ENCODE results near the gene ASB8.

ASB8 gene

GRCh38 chr12:48157018-48157888 lies at the start of gene ASB8:
Gene ASB8, minus strand, starts transcription at chr12:48157515. Its CDS starts 4,019 bp downstream, at chr12:48153496.
- in situ Hi-C loops (cut with MboI; ENCODE audit: low sequenced_read_pairs), result loop anchor here (25.0 kb wide), 1 partner anchor 420 kb away; the partner anchor contains the start of gene ENDOU

- in situ Hi-C loops (cut with MboI; ENCODE audit: low sequenced_read_pairs), result no loop called here
These were observed 45.9 kb upstream of the ASB8 start, which contains the start of gene OR10AD1 for GRCh38 chr12:48203192-48203591. Gene OR10AD1, minus strand, starts transcription at chr12:48203292. Its CDS starts 0 bp downstream, at chr12:48203292.

- in situ Hi-C loops (cut with MboI; ENCODE audit: low sequenced_read_pairs), result no loop called here
These were observed 45.5 kb upstream of the ASB8 start for GRCh38 chr12:48202766-48203165.

GRCh38 chr12:48201516-48201915 lies 44.2 kb upstream of the ASB8 start:
- in situ Hi-C loops (cut with MboI; ENCODE audit: low sequenced_read_pairs), result no loop called here

- in situ Hi-C loops (cut with MboI; ENCODE audit: low sequenced_read_pairs), result no loop called here
These were observed 43.8 kb upstream of the ASB8 start for GRCh38 chr12:48201091-48201490.

- in situ Hi-C loops (cut with MboI; ENCODE audit: low sequenced_read_pairs), result no loop called here
These were observed 42.5 kb upstream of the ASB8 start for GRCh38 chr12:48199774-48200221.

GRCh38 chr12:48198985-48199384 lies 41.7 kb upstream of the ASB8 start:
- in situ Hi-C loops (cut with MboI; ENCODE audit: low sequenced_read_pairs), result no loop called here

- in situ Hi-C loops (cut with MboI; ENCODE audit: low sequenced_read_pairs), result no loop called here
These were observed 41.3 kb upstream of the ASB8 start for GRCh38 chr12:48198672-48198971.

GRCh38 chr12:48197971-48198671 lies 40.8 kb upstream of the ASB8 start:
- in situ Hi-C loops (cut with MboI; ENCODE audit: low sequenced_read_pairs), result no loop called here

GRCh38 chr12:48197549-48197970 lies 40.2 kb upstream of the ASB8 start:
- in situ Hi-C loops (cut with MboI; ENCODE audit: low sequenced_read_pairs), result no loop called here

- in situ Hi-C loops (cut with MboI; ENCODE audit: low sequenced_read_pairs), result no loop called here
These were observed 37.5 kb upstream of the ASB8 start for GRCh38 chr12:48194799-48195201.

GRCh38 chr12:48193623-48194022 lies 36.3 kb upstream of the ASB8 start:
- in situ Hi-C loops (cut with MboI; ENCODE audit: low sequenced_read_pairs), result no loop called here

- in situ Hi-C loops (cut with MboI; ENCODE audit: low sequenced_read_pairs), result no loop called here
These were observed 35.5 kb upstream of the ASB8 start for GRCh38 chr12:48192861-48193260.

GRCh38 chr12:48191096-48191495 lies 33.8 kb upstream of the ASB8 start:
- in situ Hi-C loops (cut with MboI; ENCODE audit: low sequenced_read_pairs), result no loop called here

- in situ Hi-C loops (cut with MboI; ENCODE audit: low sequenced_read_pairs), result no loop called here
These were observed 32.2 kb upstream of the ASB8 start for GRCh38 chr12:48189331-48190125.

GRCh38 chr12:48187916-48188695 lies 30.8 kb upstream of the ASB8 start:
- in situ Hi-C loops (cut with MboI; ENCODE audit: low sequenced_read_pairs), result no loop called here

- in situ Hi-C loops (cut with MboI; ENCODE audit: low sequenced_read_pairs), result no loop called here
These were observed 28.0 kb upstream of the ASB8 start for GRCh38 chr12:48185181-48185919.

GRCh38 chr12:48184549-48184922 lies 27.2 kb upstream of the ASB8 start:
- in situ Hi-C loops (cut with MboI; ENCODE audit: low sequenced_read_pairs), result no loop called here

- in situ Hi-C loops (cut with MboI; ENCODE audit: low sequenced_read_pairs), result no loop called here
These were observed 26.7 kb upstream of the ASB8 start for GRCh38 chr12:48183876-48184548.
